Measurements from ENCODE around the gene SLC35F6. TPM values are rescaled to one million over a fixed set of nuclear protein-coding genes. Genes with fewer than 3 reads are reported as not detected.

SLC35F6 gene
- total RNA-seq, 6 donors from 2014 or later = 36.7 to 59.4 (median 45.7) TPM

GRCh38 chr2:26770986-26771586, 7.0 kb downstream of the SLC35F6 start:
- peak in 3 of 6 experiments; percentile 22 to 25 (median 23) for TF ChIP-seq CTCF (IDR thresholded peaks at IDR 0.05)
- no peak for TF ChIP-seq POLR2A (IDR thresholded peaks at IDR 0.05)
- TF ChIP-seq POLR2AphosphoS5 (IDR thresholded peaks at IDR 0.05) = peak in 1 of 2 donors; percentile 16
- no peak for TF ChIP-seq EP300 (IDR thresholded peaks at IDR 0.05)
- H3K27me3 ChIP-seq = no peaks in the 10 kb centered on the region
- 74% methylated on average over 6 of the region's 6 CpGs; no CpG with 5 or more reads in 1 of the 2 donors for WGBS, 2 donors
- H3K4me1 ChIP-seq = peaks cover 64 to 75% (median 68%) of the 10 kb centered on the region in 4 donors
- no peak overlapping the region for H3K4me3 ChIP-seq
- H3K36me3 ChIP-seq = peaks cover 6 to 33% (median 15%) of the 10 kb centered on the region in 4 donors
- H3K27ac ChIP-seq = peak overlapping the region; percentile 68 to 86 (median 86)
- DNase-seq = peak in 1 of 2 donors; percentile 79
- H3K9me3 ChIP-seq = no peaks in the 10 kb centered on the region
- ATAC-seq (ENCODE audit: low FRiP score in 2 of 2) = peak in 1 of 2 donors; percentile 50

- DNase-seq = peak in 1 of 2 donors; percentile 96
- TF ChIP-seq POLR2A (IDR thresholded peaks at IDR 0.05) = peak in 1 of 4 donors; percentile 77
- TF ChIP-seq EP300 (IDR thresholded peaks at IDR 0.05) = peak in 2 of 4 donors; percentile 88 to 99
- TF ChIP-seq POLR2AphosphoS5 (IDR thresholded peaks at IDR 0.05) = peak; percentile 92 to 97
- TF ChIP-seq CTCF (IDR thresholded peaks at IDR 0.05) = no peak
- WGBS, 2 donors = 33 to 40% methylated on average over 6 to 13 of the region's 13 CpGs
- Histone ChIP-seq H3K9me3 (no peaks in the 10 kb centered on the region), H3K27me3 (no peaks in the 10 kb centered on the region), H3K27ac (peak overlapping the region; percentile 68 to 86 (median 86)), H3K4me3 (no peak overlapping the region), H3K4me1 (peaks cover 52 to 62% (median 56%) of the 10 kb centered on the region in 4 donors), H3K36me3 (peaks cover 14 to 45% (median 27%) of the 10 kb centered on the region in 4 donors)
- ATAC-seq (ENCODE audit: low FRiP score in 2 of 2) = peak; percentile 84 to 89
Observed at GRCh38 chr2:26772064-26773001, 8.2 kb downstream of the SLC35F6 start.

GRCh38 chr2:26776195-26776800, 12.2 kb downstream of the SLC35F6 start:
- Histone ChIP-seq H3K4me1 (peaks cover 20 to 30% (median 23%) of the 10 kb centered on the region in 4 donors), H3K36me3 (peaks cover 31 to 75% (median 60%) of the 10 kb centered on the region in 4 donors), H3K27me3 (no peaks in the 10 kb centered on the region), H3K27ac (no peak overlapping the region), H3K9me3 (no peaks in the 10 kb centered on the region), H3K4me3 (no peak overlapping the region)
- TF ChIP-seq POLR2AphosphoS5 (IDR thresholded peaks at IDR 0.05) = no peak
- TF ChIP-seq POLR2A (IDR thresholded peaks at IDR 0.05) = no peak
- no peak for TF ChIP-seq CTCF (IDR thresholded peaks at IDR 0.05)
- no peak for TF ChIP-seq EP300 (IDR thresholded peaks at IDR 0.05)
- 93 to 94% methylated on average over 5 of the region's 5 CpGs for WGBS, 2 donors
- no peak for DNase-seq
- no peak for ATAC-seq (ENCODE audit: low FRiP score in 2 of 2)

- ATAC-seq (ENCODE audit: low FRiP score in 2 of 2) (no peak), DNase-seq (no peak)
- peaks cover 31 to 76% (median 60%) of the 10 kb centered on the region in 4 donors for H3K36me3 ChIP-seq
Observed at GRCh38 chr2:26778098-26778497, 14.0 kb downstream of the SLC35F6 start.

More at GRCh38 chr2:26778098-26778497, 14.0 kb downstream of the SLC35F6 start:
- H3K9me3 ChIP-seq = no peaks in the 10 kb centered on the region
- 94 to 100% methylated on average over 1 to 18 of the region's 18 CpGs for WGBS, 2 donors
- TF ChIP-seq POLR2AphosphoS5 (IDR thresholded peaks at IDR 0.05) (no peak), POLR2A (IDR thresholded peaks at IDR 0.05) (no peak), CTCF (IDR thresholded peaks at IDR 0.05) (no peak), EP300 (IDR thresholded peaks at IDR 0.05) (no peak)
- no peak overlapping the region for H3K4me3 ChIP-seq
- H3K27ac ChIP-seq = no peak overlapping the region
- peaks cover 2 to 12% (median 5%) of the 10 kb centered on the region in 4 donors for H3K4me1 ChIP-seq
- no peaks in the 10 kb centered on the region for H3K27me3 ChIP-seq
